K562 (cell line): ENCODE measurements around the gene ADAMTS2. TPM values are rescaled to one million over a fixed set of nuclear protein-coding genes. Genes with fewer than 3 reads are reported as not detected.

ENCODE experiments used
- ATAC-seq: fragments of 200-7000 bp; cut with Tn5 transposase; 3 replicates; pipeline ENCODE4 v1.9.1; 2020; ENCODE audit warnings: moderate library complexity
- BruUV-seq: library from RNA; stranded (reverse); fragments of 400-500 nt; replicated peaks from 2 replicates; lab custom pipeline; 2021; lab: Mats Ljungman, UMichigan
- CTCF ChIA-PET: fragments of 300-600 bp; formaldehyde crosslinking; extraction: SDS; loops from one replicate; lab custom pipeline; 2021; ENCODE audit warnings: low intra/inter-chr PET ratio; lab: Yijun Ruan, JAX
- POLR2A ChIA-PET: fragments of 300-600, 350-650 bp; sonication (Branson Sonifier 250); formaldehyde crosslinking; extraction: SDS; loops from one replicate; lab custom pipeline; 2021; ENCODE audit warnings: antibody characterized with exemption, inconsistent platforms; lab: Yijun Ruan, JAX
- DNase-seq, 4 experiments: peaks; one replicate each; pipeline versions ENCODE4 v3.0.0 to v3.0.0-alpha.2; 2011 to 2018; ENCODE audit warnings: low spot score in 3 of 4, mixed read lengths in 3 of 4; ENCODE audit errors: extremely low read depth in 1 of 4
- FAIRE-seq: peaks from 2 replicates; lab custom pipeline; 2011; peaks lifted over from hg19 to GRCh38; lab: Jason Lieb, UNC
- H2AFZ ChIP-seq: 2 replicates; pipeline ENCODE4 v1.6.0; 2011; ENCODE audit warnings: low read depth, low read length, control low read depth, inconsistent platforms
- H3K27ac ChIP-seq: fragments of 200-600 bp; 3 replicates; pipeline ENCODE4 v1.8.0; 2011; ENCODE audit warnings: low read depth, mild to moderate bottlenecking, control low read depth, inconsistent platforms, low read length, moderate library complexity, mixed read lengths; ENCODE audit errors: extremely low read depth
- H3K27me3 ChIP-seq, 2 experiments: fragments of 300-600 bp in 1 of 2; 2 replicates in 1 of 2; 3 replicates in 1 of 2; pipeline versions ENCODE4 v1.6.0 to v1.8.0; 2011; ENCODE audit warnings: inconsistent platforms in 2 of 2, low read length in 2 of 2, mild to moderate bottlenecking in 1 of 2, mixed read lengths in 1 of 2, moderate library complexity in 1 of 2; ENCODE audit not compliant: control insufficient read depth in 2 of 2, insufficient read depth in 2 of 2
- H3K36me3 ChIP-seq: fragments of 300-600 bp; 3 replicates; pipeline ENCODE4 v1.8.0; 2011; ENCODE audit warnings: mild to moderate bottlenecking, low read length, inconsistent platforms; ENCODE audit not compliant: control insufficient read depth, insufficient read depth
- H3K4me1 ChIP-seq, 2 experiments: fragments of 200-600 bp in 1 of 2; replicated peaks in 1 of 2; 2 replicates in 1 of 2; 3 replicates in 1 of 2; pipeline versions ENCODE4 v1.5.1 to v1.8.0; 2011; ENCODE audit warnings: inconsistent platforms in 2 of 2, low read length in 2 of 2, mild to moderate bottlenecking in 1 of 2, mixed read lengths in 1 of 2, moderate library complexity in 1 of 2; ENCODE audit not compliant: control insufficient read depth in 2 of 2, insufficient read depth in 2 of 2
- H3K4me2 ChIP-seq: 2 replicates; pipeline ENCODE4 v1.6.1; 2011; ENCODE audit warnings: low read length, control low read depth, inconsistent platforms, mixed read lengths; ENCODE audit not compliant: insufficient read depth
- H3K4me3 ChIP-seq: fragments of 200-600 bp; sonication (generic), shearing (Covaris generic); 2 replicates; pipeline ENCODE4 v1.5.1; 2016; ENCODE audit warnings: control low read depth, inconsistent platforms
- H3K79me2 ChIP-seq: fragments of 200-600 bp; 3 replicates; pipeline ENCODE4 v1.8.0; 2011; ENCODE audit warnings: low read length, inconsistent platforms; ENCODE audit not compliant: control insufficient read depth, insufficient read depth
- H3K9ac ChIP-seq, 2 experiments: 2 replicates each; pipeline versions ENCODE4 v1.6.0 to v1.6.1; 2011; ENCODE audit warnings: low read depth in 2 of 2, low read length in 2 of 2, control low read depth in 1 of 2, inconsistent platforms in 1 of 2, mild to moderate bottlenecking in 1 of 2, mixed read lengths in 1 of 2; ENCODE audit not compliant: insufficient read depth in 1 of 2
- H3K9me1 ChIP-seq: one replicate; pipeline ENCODE4 v1.6.0; 2011; ENCODE audit warnings: inconsistent platforms, mild to moderate bottlenecking, low read length, moderate library complexity; ENCODE audit not compliant: control insufficient read depth, insufficient read depth
- H3K9me3 ChIP-seq: replicated peaks from 2 replicates; pipeline ENCODE4 v1.5.1; 2011; ENCODE audit warnings: low read depth, low read length, inconsistent platforms; ENCODE audit not compliant: control insufficient read depth, insufficient read depth
- H4K20me1 ChIP-seq: replicated peaks from 2 replicates; pipeline ENCODE4 v1.6.1; 2011; ENCODE audit warnings: low read length, inconsistent platforms, mixed read lengths; ENCODE audit not compliant: control insufficient read depth, insufficient read depth
- BDP1 ChIP-seq: IDR thresholded peaks from 3 replicates; pipeline ENCODE4 v1.6.1; 2011; ENCODE audit not compliant: insufficient read length, insufficient read depth
- C11orf30 ChIP-seq: fragments of 450-650 bp; IDR thresholded peaks from 2 replicates; pipeline ENCODE4 v1.6.1; 2016; ENCODE audit warnings: low read depth, mild to moderate bottlenecking
- GATA2 ChIP-seq: sonication (generic); formaldehyde crosslinking; IDR thresholded peaks from 2 replicates; pipeline ENCODE4 v1.4.0; 2020; ENCODE audit warnings: mild to moderate bottlenecking, missing genetic modification reagents
- MTA3 ChIP-seq: fragments of 450-650 bp; formaldehyde crosslinking; IDR thresholded peaks from 2 replicates; pipeline ENCODE4 v1.6.1; 2017; ENCODE audit warnings: mild to moderate bottlenecking, borderline replicate concordance
- NFIC ChIP-seq: fragments of 450-650 bp; IDR thresholded peaks from 2 replicates; pipeline ENCODE4 v1.6.1; 2017; ENCODE audit warnings: mild to moderate bottlenecking, inconsistent platforms
- NFYB ChIP-seq: IDR thresholded peaks from 2 replicates; pipeline ENCODE4 v1.6.1; 2011; ENCODE audit warnings: mild to moderate bottlenecking, moderate library complexity; ENCODE audit not compliant: insufficient read length; ENCODE audit errors: extremely low read depth
- POLR2G ChIP-seq: fragments of 200-400 bp; formaldehyde crosslinking; IDR thresholded peaks from 2 replicates; pipeline ENCODE4 v1.6.1; 2017; ENCODE audit warnings: low read depth, mild to moderate bottlenecking, antibody characterized with exemption, low read length, moderate library complexity
- RNF2 ChIP-seq: sonication (generic); IDR thresholded peaks from 2 replicates; pipeline ENCODE4 v1.6.1; 2016
- SIRT6 ChIP-seq: IDR thresholded peaks from one replicate; pipeline ENCODE4 v1.6.1; 2012; ENCODE audit warnings: low read depth, mild to moderate bottlenecking, control low read depth, inconsistent platforms, low read length, moderate library complexity
- ZC3H8 ChIP-seq: fragments of 450-650 bp; IDR thresholded peaks from 2 replicates; pipeline ENCODE4 v1.6.1; 2017
- ZNF282 ChIP-seq: sonication (generic); formaldehyde crosslinking; IDR thresholded peaks from 2 replicates; pipeline ENCODE4 v1.8.1; 2023; ENCODE audit warnings: missing genetic modification reagents
- WGBS: fragments of 100-300 bp; shearing (Covaris generic); methylation state at CpG from one replicate; pipeline ENCODE4 v1.1.6; 2016; ENCODE audit warnings: low coverage, mixed read lengths; ENCODE audit not compliant: insufficient coverage; ENCODE audit errors: missing lambda C conversion rate; 5-methylcytosine and 5-hydroxymethylcytosine counted together
- in situ Hi-C: fragments of 300-500 bp; cut with MboI; formaldehyde crosslinking; loops from 4 replicates; pipeline ENCODE4 v1.15.0; 2018; ENCODE audit warnings: inconsistent platforms, mixed read lengths
- intact Hi-C: fragments of 100-400 bp; cut with micrococcal nuclease; formaldehyde crosslinking; loops from 2 replicates; pipeline ENCODE4 v1.14.2; 2022
- polyA plus RNA-seq, 8 experiments: library from polyadenylated mRNA; depleted of rRNA in 4 of 8; stranded (reverse) in 5 of 8; unstranded in 3 of 8; fragments of >200 nt; fragmentation: Nextera tagmentation in 2 of 8; fragmentation: Illumina TruSeq in 1 of 8; extraction: Ambion mirVana in 2 of 8; extraction: Trizol in 1 of 8; gene quantifications; 2 replicates each; pipeline versions ENCODE4 v1.2.1 to v1.2.3, GENCODE V29; 2011 to 2014; ENCODE audit warnings: inconsistent platforms in 1 of 8, missing spikeins in 1 of 8
- total RNA-seq, 7 experiments: library from RNA; depleted of rRNA in 6 of 7; stranded (reverse); fragments of >200 nt in 6 of 7; fragmentation: Illumina TruSeq in 2 of 7; extraction: Trizol in 2 of 7; gene quantifications; 2 replicates each; pipeline versions ENCODE4 v1.2.1 to v1.2.3, GENCODE V29; 2011 to 2021; ENCODE audit warnings: low replicate concordance in 1 of 7
- TF ChIP-seq, protein P1 (sequence below): fragments of 450-650 bp; IDR thresholded peaks from 2 replicates; pipeline ENCODE4 v1.6.1; 2017; ENCODE audit warnings: antibody characterized with exemption, mild to moderate bottlenecking
- TF ChIP-seq, protein P2 (sequence below): fragments of 200-800 bp; sonication (Bioruptor generic); IDR thresholded peaks from 2 replicates; pipeline ENCODE4 v1.6.1; 2017; ENCODE audit warnings: missing genetic modification characterization, missing compliant biosample characterization
- TF ChIP-seq, protein P3 (sequence below), 2 experiments: fragments of 450-650 bp in 1 of 2; IDR thresholded peaks; 2 replicates each; pipeline ENCODE4 v1.6.1; 2011 to 2017; ENCODE audit warnings: low read depth in 2 of 2, antibody characterized with exemption in 1 of 2, borderline replicate concordance in 1 of 2, low read length in 1 of 2, mild to moderate bottlenecking in 1 of 2, mixed read lengths in 1 of 2; ENCODE audit not compliant: control insufficient read depth in 1 of 2

ADAMTS2 gene
- total and polyA plus RNA-seq, 9 of the 15 experiments (the other 6 are each of a cell fraction or from before 2014, with no cell fraction given) = not detected

DNA sequence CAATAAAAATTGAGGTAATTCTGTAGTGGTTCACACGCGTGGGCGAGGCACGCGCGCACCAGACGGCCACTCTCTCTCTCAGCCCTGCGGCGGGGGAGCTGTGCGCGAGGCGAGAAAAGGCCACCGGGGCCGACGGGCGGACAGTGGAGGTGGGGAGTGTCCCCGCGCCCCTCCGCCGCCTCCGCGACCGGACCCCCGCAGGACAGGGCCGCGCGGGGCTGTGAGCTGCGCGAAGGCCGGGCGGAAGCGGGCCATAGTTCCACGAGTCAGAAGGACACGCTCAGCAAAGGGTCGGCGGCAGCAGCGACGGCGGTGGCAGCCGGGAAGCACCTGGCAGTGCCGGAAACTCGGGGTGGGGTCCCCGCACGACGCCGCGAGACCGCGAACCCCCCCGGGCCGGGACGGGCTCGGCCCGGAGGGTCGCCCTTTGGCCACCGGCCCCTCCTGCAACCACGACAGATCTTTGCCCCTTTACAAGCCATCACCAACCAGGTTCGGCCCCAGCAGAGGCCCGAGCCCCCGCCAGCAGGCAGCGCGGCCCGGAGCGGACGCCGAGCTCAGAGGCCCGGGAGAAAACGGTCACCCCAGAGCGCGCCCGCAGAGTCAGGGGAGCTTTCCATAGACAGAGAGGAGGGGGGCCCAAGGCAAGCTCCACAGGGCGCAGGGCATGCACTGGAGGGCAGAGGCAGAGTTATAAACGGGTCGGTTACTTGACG is 224.2 kb downstream of the ADAMTS2 start:
- intact Hi-C loops = no loop called here
- H3K27me3 ChIP-seq = peaks cover 0 to 42% of the 10 kb centered on the region in 2 experiments; a peak in 2 of 5 replicates
- no peaks in the 10 kb centered on the region for H4K20me1 ChIP-seq
- in situ Hi-C loops = no loop called here
- H3K9me3 ChIP-seq = no peaks in the 10 kb centered on the region
- no peak overlapping the region for H2AFZ ChIP-seq
- no peak overlapping the region for H3K4me3 ChIP-seq
- BruUV-seq = no TSS peak
- ChIA-PET POLR2A (no interaction called here), CTCF (no interaction called here)
- no peaks in the 10 kb centered on the region for H3K9me1 ChIP-seq
- H3K9ac ChIP-seq = no peak overlapping the region
- H3K36me3 ChIP-seq = no peaks in the 10 kb centered on the region
- no peak overlapping the region for H3K27ac ChIP-seq
- 22% methylated on average over 20 of the region's 75 CpGs for WGBS
- TF ChIP-seq, protein P1, sequence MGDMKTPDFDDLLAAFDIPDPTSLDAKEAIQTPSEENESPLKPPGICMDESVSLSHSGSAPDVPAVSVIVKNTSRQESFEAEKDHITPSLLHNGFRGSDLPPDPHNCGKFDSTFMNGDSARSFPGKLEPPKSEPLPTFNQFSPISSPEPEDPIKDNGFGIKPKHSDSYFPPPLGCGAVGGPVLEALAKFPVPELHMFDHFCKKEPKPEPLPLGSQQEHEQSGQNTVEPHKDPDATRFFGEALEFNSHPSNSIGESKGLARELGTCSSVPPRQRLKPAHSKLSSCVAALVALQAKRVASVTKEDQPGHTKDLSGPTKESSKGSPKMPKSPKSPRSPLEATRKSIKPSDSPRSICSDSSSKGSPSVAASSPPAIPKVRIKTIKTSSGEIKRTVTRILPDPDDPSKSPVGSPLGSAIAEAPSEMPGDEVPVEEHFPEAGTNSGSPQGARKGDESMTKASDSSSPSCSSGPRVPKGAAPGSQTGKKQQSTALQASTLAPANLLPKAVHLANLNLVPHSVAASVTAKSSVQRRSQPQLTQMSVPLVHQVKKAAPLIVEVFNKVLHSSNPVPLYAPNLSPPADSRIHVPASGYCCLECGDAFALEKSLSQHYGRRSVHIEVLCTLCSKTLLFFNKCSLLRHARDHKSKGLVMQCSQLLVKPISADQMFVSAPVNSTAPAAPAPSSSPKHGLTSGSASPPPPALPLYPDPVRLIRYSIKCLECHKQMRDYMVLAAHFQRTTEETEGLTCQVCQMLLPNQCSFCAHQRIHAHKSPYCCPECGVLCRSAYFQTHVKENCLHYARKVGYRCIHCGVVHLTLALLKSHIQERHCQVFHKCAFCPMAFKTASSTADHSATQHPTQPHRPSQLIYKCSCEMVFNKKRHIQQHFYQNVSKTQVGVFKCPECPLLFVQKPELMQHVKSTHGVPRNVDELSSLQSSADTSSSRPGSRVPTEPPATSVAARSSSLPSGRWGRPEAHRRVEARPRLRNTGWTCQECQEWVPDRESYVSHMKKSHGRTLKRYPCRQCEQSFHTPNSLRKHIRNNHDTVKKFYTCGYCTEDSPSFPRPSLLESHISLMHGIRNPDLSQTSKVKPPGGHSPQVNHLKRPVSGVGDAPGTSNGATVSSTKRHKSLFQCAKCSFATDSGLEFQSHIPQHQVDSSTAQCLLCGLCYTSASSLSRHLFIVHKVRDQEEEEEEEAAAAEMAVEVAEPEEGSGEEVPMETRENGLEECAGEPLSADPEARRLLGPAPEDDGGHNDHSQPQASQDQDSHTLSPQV = no peak
- TF ChIP-seq RNF2 = no peak
- no peak for TF ChIP-seq SIRT6
- TF ChIP-seq BDP1 = no peak
- TF ChIP-seq MTA3 = no peak
- TF ChIP-seq C11orf30 = no peak
- no peak for TF ChIP-seq NFYB
- TF ChIP-seq, protein P2, sequence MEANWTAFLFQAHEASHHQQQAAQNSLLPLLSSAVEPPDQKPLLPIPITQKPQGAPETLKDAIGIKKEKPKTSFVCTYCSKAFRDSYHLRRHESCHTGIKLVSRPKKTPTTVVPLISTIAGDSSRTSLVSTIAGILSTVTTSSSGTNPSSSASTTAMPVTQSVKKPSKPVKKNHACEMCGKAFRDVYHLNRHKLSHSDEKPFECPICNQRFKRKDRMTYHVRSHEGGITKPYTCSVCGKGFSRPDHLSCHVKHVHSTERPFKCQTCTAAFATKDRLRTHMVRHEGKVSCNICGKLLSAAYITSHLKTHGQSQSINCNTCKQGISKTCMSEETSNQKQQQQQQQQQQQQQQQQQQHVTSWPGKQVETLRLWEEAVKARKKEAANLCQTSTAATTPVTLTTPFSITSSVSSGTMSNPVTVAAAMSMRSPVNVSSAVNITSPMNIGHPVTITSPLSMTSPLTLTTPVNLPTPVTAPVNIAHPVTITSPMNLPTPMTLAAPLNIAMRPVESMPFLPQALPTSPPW (CRISPR knock-in tag) = no peak
- no peak for TF ChIP-seq NFIC
- TF ChIP-seq, protein P3, sequence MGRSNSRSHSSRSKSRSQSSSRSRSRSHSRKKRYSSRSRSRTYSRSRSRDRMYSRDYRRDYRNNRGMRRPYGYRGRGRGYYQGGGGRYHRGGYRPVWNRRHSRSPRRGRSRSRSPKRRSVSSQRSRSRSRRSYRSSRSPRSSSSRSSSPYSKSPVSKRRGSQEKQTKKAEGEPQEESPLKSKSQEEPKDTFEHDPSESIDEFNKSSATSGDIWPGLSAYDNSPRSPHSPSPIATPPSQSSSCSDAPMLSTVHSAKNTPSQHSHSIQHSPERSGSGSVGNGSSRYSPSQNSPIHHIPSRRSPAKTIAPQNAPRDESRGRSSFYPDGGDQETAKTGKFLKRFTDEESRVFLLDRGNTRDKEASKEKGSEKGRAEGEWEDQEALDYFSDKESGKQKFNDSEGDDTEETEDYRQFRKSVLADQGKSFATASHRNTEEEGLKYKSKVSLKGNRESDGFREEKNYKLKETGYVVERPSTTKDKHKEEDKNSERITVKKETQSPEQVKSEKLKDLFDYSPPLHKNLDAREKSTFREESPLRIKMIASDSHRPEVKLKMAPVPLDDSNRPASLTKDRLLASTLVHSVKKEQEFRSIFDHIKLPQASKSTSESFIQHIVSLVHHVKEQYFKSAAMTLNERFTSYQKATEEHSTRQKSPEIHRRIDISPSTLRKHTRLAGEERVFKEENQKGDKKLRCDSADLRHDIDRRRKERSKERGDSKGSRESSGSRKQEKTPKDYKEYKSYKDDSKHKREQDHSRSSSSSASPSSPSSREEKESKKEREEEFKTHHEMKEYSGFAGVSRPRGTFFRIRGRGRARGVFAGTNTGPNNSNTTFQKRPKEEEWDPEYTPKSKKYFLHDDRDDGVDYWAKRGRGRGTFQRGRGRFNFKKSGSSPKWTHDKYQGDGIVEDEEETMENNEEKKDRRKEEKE (IDR thresholded peaks at IDR 0.05; ENCODE audit: borderline replicate concordance in 1 of 2, control insufficient read depth in 1 of 2, low read depth in 2 of 2, low read length in 1 of 2) = no peak
- no peak for TF ChIP-seq GATA2 (CRISPR knock-in tag)
- TF ChIP-seq ZNF282 (CRISPR knock-in tag) = no peak
- TF ChIP-seq POLR2G = no peak
- TF ChIP-seq ZC3H8 = no peak
- FAIRE-seq = no peak
- no peaks in the 10 kb centered on the region for H3K79me2 ChIP-seq
- no peak overlapping the region for H3K4me2 ChIP-seq
- no peak for ATAC-seq
- no peak for DNase-seq
- peaks cover 0 to 7% of the 10 kb centered on the region in 2 experiments; a peak in 1 of 5 replicates for H3K4me1 ChIP-seq
